HCT116 (cell line): ENCODE data around the gene PAGR1.
"Not testable (repeated sequence)": the region's sequence is repeated elsewhere in the genome, so short reads cannot be mapped to it uniquely, and the experiment has no call there.

Source experiments
- CEBPB ChIP-seq: IDR thresholded peaks from 2 replicates; pipeline ENCODE4 v1.6.1; 2012; ENCODE audit warnings: low read depth
- EZH2 ChIP-seq: fragments of 200-600 bp; sonication (generic); IDR thresholded peaks from 2 replicates; pipeline ENCODE4 v1.6.1; 2017; ENCODE audit warnings: antibody characterized with exemption, mixed run types
- EZH2phosphoT487 ChIP-seq: fragments of 200-600 bp; IDR thresholded peaks from 2 replicates; pipeline ENCODE4 v1.6.1; 2018; ENCODE audit warnings: antibody characterized with exemption, borderline replicate concordance
- POLR2A ChIP-seq: IDR thresholded peaks from 2 replicates; pipeline ENCODE4 v1.7.0; 2011; ENCODE audit warnings: borderline replicate concordance; ENCODE audit not compliant: insufficient read depth, insufficient read length; ENCODE audit errors: extremely low read depth
- POLR2AphosphoS5 ChIP-seq: IDR thresholded peaks from 2 replicates; pipeline ENCODE4 v1.6.1; 2011; ENCODE audit warnings: mild to moderate bottlenecking, low read depth, low read length, moderate library complexity
- RAD21 ChIP-seq: IDR thresholded peaks from 2 replicates; pipeline ENCODE4 v1.6.1; 2012; ENCODE audit warnings: low read depth, mild to moderate bottlenecking
- SIN3A ChIP-seq: IDR thresholded peaks from 2 replicates; pipeline ENCODE4 v1.6.1; 2012; ENCODE audit warnings: low read depth
- TF ChIP-seq, protein P1 (sequence below), 3 experiments: fragments of 200-600 bp in 1 of 3; sonication (generic) in 1 of 3; IDR thresholded peaks in 2 of 3; conservative IDR thresholded peaks in 1 of 3; 2 replicates each; pipeline ENCODE4 v1.5.1; 2012 to 2017; ENCODE audit warnings: low read depth in 2 of 3, low read length in 2 of 3, antibody characterized with exemption in 1 of 3, borderline replicate concordance in 1 of 3, control low read depth in 1 of 3, mild to moderate bottlenecking in 1 of 3, mixed read lengths in 1 of 3, mixed run types in 1 of 3, moderate library complexity in 1 of 3; ENCODE audit not compliant: insufficient read depth in 1 of 3
- TF ChIP-seq, protein P2 (sequence below): IDR thresholded peaks from 2 replicates; pipeline ENCODE4 v1.6.1; 2012; ENCODE audit warnings: low read depth
- TF ChIP-seq, protein P3 (sequence below): IDR thresholded peaks from 2 replicates; pipeline ENCODE4 v1.6.1; 2012

DNA sequence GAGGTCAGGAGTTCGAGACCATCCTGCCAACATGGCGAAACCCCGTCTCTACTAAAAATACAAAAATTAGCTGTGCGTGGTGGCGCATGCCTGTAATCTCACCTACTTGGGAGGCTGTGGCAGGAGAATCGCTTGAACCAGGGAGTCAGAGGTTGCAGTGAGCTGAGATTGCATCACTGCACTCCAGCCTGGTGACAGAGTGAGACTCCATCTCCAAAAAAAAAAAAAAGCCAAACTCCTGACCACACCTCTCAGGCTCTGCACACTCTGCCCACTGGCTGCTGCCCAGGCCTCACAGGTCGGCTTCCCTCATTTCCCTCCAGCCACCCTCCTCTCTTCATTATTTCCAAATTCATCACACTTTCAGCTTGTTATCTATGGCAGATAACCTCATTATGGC, 43.6 kb upstream of the PAGR1 start:
- TF ChIP-seq, protein P1, sequence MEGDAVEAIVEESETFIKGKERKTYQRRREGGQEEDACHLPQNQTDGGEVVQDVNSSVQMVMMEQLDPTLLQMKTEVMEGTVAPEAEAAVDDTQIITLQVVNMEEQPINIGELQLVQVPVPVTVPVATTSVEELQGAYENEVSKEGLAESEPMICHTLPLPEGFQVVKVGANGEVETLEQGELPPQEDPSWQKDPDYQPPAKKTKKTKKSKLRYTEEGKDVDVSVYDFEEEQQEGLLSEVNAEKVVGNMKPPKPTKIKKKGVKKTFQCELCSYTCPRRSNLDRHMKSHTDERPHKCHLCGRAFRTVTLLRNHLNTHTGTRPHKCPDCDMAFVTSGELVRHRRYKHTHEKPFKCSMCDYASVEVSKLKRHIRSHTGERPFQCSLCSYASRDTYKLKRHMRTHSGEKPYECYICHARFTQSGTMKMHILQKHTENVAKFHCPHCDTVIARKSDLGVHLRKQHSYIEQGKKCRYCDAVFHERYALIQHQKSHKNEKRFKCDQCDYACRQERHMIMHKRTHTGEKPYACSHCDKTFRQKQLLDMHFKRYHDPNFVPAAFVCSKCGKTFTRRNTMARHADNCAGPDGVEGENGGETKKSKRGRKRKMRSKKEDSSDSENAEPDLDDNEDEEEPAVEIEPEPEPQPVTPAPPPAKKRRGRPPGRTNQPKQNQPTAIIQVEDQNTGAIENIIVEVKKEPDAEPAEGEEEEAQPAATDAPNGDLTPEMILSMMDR (IDR thresholded peaks at IDR 0.05 in 2 of 3, conservative IDR thresholded peaks at IDR 0.05 in 1 of 3; ENCODE audit: borderline replicate concordance in 1 of 3, insufficient read depth in 1 of 3, low read depth in 2 of 3, low read length in 2 of 3): not testable (repeated sequence)
- TF ChIP-seq SIN3A, POLR2A, POLR2AphosphoS5, RAD21, CEBPB, EZH2, EZH2phosphoT487: not testable (repeated sequence)
- TF ChIP-seq, protein P2, sequence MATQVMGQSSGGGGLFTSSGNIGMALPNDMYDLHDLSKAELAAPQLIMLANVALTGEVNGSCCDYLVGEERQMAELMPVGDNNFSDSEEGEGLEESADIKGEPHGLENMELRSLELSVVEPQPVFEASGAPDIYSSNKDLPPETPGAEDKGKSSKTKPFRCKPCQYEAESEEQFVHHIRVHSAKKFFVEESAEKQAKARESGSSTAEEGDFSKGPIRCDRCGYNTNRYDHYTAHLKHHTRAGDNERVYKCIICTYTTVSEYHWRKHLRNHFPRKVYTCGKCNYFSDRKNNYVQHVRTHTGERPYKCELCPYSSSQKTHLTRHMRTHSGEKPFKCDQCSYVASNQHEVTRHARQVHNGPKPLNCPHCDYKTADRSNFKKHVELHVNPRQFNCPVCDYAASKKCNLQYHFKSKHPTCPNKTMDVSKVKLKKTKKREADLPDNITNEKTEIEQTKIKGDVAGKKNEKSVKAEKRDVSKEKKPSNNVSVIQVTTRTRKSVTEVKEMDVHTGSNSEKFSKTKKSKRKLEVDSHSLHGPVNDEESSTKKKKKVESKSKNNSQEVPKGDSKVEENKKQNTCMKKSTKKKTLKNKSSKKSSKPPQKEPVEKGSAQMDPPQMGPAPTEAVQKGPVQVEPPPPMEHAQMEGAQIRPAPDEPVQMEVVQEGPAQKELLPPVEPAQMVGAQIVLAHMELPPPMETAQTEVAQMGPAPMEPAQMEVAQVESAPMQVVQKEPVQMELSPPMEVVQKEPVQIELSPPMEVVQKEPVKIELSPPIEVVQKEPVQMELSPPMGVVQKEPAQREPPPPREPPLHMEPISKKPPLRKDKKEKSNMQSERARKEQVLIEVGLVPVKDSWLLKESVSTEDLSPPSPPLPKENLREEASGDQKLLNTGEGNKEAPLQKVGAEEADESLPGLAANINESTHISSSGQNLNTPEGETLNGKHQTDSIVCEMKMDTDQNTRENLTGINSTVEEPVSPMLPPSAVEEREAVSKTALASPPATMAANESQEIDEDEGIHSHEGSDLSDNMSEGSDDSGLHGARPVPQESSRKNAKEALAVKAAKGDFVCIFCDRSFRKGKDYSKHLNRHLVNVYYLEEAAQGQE: not testable (repeated sequence)
- TF ChIP-seq, protein P3, sequence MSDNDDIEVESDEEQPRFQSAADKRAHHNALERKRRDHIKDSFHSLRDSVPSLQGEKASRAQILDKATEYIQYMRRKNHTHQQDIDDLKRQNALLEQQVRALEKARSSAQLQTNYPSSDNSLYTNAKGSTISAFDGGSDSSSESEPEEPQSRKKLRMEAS: not testable (repeated sequence)
